WTC11 (cell line): ENCODE data around the gene TRAF3IP3. TPM values are rescaled to one million over a fixed set of nuclear protein-coding genes. Genes with fewer than 3 reads are reported as not detected.

Source experiments
- ATAC-seq: fragments of 200-7000 bp; cut with Tn5 transposase; 2 replicates; pipeline ENCODE4 v1.10.0; 2021; ENCODE audit warnings: mild to moderate bottlenecking, moderate library complexity
- CTCF ChIA-PET: fragments of 300-600 bp; sonication (Branson Sonifier 250); formaldehyde crosslinking; loops from one replicate; lab custom pipeline; 2021; ENCODE audit warnings: antibody characterized with exemption; lab: Charles Lee
- POLR2A ChIA-PET: fragments of 350-600 bp; sonication (Branson Sonifier 250); formaldehyde crosslinking; loops from one replicate; lab custom pipeline; 2021; ENCODE audit warnings: antibody characterized with exemption; lab: Charles Lee
- DNase-seq: peaks from one replicate; pipeline ENCODE4 v3.0.0; 2021; ENCODE audit warnings: low spot score
- H3K27ac Mint-ChIP-seq: 2 replicates; pipeline ENCODE4 v1.8.0; 2021; ENCODE audit warnings: mixed read lengths
- H3K27me3 Mint-ChIP-seq: 2 replicates; pipeline ENCODE4 v1.8.0; 2021; ENCODE audit warnings: low read depth, mild to moderate bottlenecking, moderate library complexity, mixed read lengths
- H3K36me3 Mint-ChIP-seq: 2 replicates; pipeline ENCODE4 v1.8.0; 2021; ENCODE audit warnings: mixed read lengths
- H3K4me1 Mint-ChIP-seq: 2 replicates; pipeline ENCODE4 v1.8.0; 2022; ENCODE audit warnings: mixed read lengths
- H3K4me3 Mint-ChIP-seq: 2 replicates; pipeline ENCODE4 v1.8.0; 2021; ENCODE audit warnings: mild to moderate bottlenecking, moderate library complexity, mixed read lengths
- H3K9me3 Mint-ChIP-seq: 2 replicates; pipeline ENCODE4 v1.8.0; 2021; ENCODE audit warnings: mixed read lengths
- CREM ChIP-seq: sonication (generic); formaldehyde crosslinking; IDR thresholded peaks from 2 replicates; pipeline ENCODE4 v1.8.1; 2022; ENCODE audit warnings: mild to moderate bottlenecking, missing genetic modification reagents, moderate library complexity
- ETV6 ChIP-seq: sonication (generic); formaldehyde crosslinking; IDR thresholded peaks from 2 replicates; pipeline ENCODE4 v1.8.1; 2022; ENCODE audit warnings: mild to moderate bottlenecking, missing genetic modification reagents
- FOXP1 ChIP-seq: sonication (generic); formaldehyde crosslinking; IDR thresholded peaks from 2 replicates; pipeline ENCODE4 v1.8.0; 2022; ENCODE audit warnings: missing genetic modification reagents, mild to moderate bottlenecking, moderate library complexity, borderline replicate concordance
- GRHL2 ChIP-seq: fragments of 250-450 bp; sonication (Bioruptor Pico); IDR thresholded peaks from 2 replicates; pipeline ENCODE4 v1.8.0; 2022; ENCODE audit warnings: mild to moderate bottlenecking, moderate library complexity; ENCODE audit not compliant: insufficient replicate concordance, severe bottlenecking
- GTF2I ChIP-seq: fragments of 250-450 bp; sonication (Bioruptor Pico); conservative IDR thresholded peaks from 2 replicates; pipeline ENCODE4 v1.4.0; 2021; ENCODE audit warnings: mild to moderate bottlenecking
- MYBL2 ChIP-seq: sonication (generic); formaldehyde crosslinking; IDR thresholded peaks from 2 replicates; pipeline ENCODE4 v1.8.1; 2023; ENCODE audit warnings: mild to moderate bottlenecking, moderate library complexity, missing genetic modification reagents
- NFATC4 ChIP-seq: fragments of 250-450 bp; sonication (Bioruptor Pico); IDR thresholded peaks from 2 replicates; pipeline ENCODE4 v1.9.0; 2021; ENCODE audit warnings: mild to moderate bottlenecking
- PREB ChIP-seq: sonication (generic); formaldehyde crosslinking; IDR thresholded peaks from 2 replicates; pipeline ENCODE4 v1.8.1; 2022; ENCODE audit warnings: mild to moderate bottlenecking, missing genetic modification reagents, moderate library complexity, borderline replicate concordance
- PRRX2 ChIP-seq: fragments of 250-450 bp; sonication (Bioruptor Pico); IDR thresholded peaks from 2 replicates; pipeline ENCODE4 v1.8.0; 2021; ENCODE audit warnings: mild to moderate bottlenecking
- RORB ChIP-seq: fragments of 250-450 bp; sonication (Bioruptor Pico); IDR thresholded peaks from 2 replicates; pipeline ENCODE4 v1.9.0; 2021; ENCODE audit warnings: mild to moderate bottlenecking
- SMAD3 ChIP-seq: sonication (generic); formaldehyde crosslinking; IDR thresholded peaks from 2 replicates; pipeline ENCODE4 v1.8.0; 2022; ENCODE audit warnings: missing genetic modification reagents, mild to moderate bottlenecking, borderline replicate concordance
- TP53 ChIP-seq: sonication (generic); formaldehyde crosslinking; IDR thresholded peaks from 2 replicates; pipeline ENCODE4 v1.8.1; 2023; ENCODE audit warnings: mild to moderate bottlenecking, missing genetic modification reagents
- ZNF281 ChIP-seq: sonication (generic); formaldehyde crosslinking; IDR thresholded peaks from 2 replicates; pipeline ENCODE4 v1.8.0; 2023; ENCODE audit warnings: mild to moderate bottlenecking, missing genetic modification reagents
- total RNA-seq: library from RNA; stranded (reverse); gene quantifications from 3 replicates; pipeline ENCODE4 v1.2.3, GENCODE V29; 2021
- TF ChIP-seq, protein P1 (sequence below): sonication (generic); formaldehyde crosslinking; IDR thresholded peaks from 2 replicates; pipeline ENCODE4 v1.8.1; 2023; ENCODE audit warnings: mild to moderate bottlenecking, missing genetic modification reagents, borderline replicate concordance
- TF ChIP-seq, protein P2 (sequence below): sonication (generic); formaldehyde crosslinking; IDR thresholded peaks from 2 replicates; pipeline ENCODE4 v1.8.1; 2023; ENCODE audit warnings: mild to moderate bottlenecking, missing genetic modification reagents
- TF ChIP-seq, protein P3 (sequence below): fragments of 250-450 bp; sonication (Bioruptor Pico); IDR thresholded peaks from 2 replicates; pipeline ENCODE4 v1.8.0; 2021; ENCODE audit warnings: mild to moderate bottlenecking
- TF ChIP-seq, protein P4 (sequence below): fragments of 250-450 bp; sonication (Bioruptor Pico); IDR thresholded peaks from 2 replicates; pipeline ENCODE4 v2.1.2; 2022; ENCODE audit warnings: mild to moderate bottlenecking, moderate library complexity

The TRAF3IP3 gene
- total RNA-seq, 1 experiment from 2014 or later: 0.74 TPM

DNA sequence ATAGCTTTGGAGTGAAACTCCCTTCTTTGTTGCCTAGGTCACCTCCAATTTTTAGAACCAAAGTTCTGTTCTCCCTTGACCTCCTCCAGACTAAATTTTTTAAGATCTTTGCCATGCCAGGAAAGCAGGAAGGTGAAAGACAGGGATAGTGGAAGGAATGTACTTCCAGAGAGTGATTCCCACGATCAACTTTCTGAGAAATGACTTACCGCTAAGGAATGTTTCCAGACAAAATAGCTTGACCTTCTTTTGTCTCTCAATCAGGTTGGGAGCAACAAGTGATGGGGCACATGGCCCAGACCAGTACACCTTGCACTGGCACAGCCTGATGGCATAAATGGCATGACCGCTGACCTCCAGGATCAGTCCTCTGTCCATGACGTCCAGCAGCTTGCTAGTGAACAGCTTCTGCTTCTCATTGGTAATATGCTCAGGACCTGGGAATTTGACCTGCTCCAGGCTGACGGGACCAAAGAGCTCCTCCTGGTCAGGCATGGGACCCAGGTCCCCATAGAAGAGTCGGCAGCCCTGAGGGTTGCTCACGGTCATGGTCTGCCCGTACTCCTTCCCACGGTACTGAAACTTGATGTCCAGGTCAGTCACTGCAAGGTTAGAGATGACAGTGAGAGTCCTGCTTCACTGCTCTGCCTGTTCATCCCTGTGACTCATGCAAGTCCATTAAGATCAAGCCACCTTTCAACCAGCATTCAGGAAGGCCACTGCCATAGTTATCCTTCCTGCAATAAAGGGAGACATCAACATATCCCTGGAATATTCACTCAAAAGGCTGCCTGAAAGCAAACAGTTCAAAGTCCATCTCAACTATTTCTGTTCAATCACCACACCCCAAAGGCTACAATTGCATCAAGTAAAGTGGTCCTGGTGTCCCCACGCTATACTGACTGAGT is 34.7 kb downstream of the TRAF3IP3 start:
- DNase-seq (no peak), ATAC-seq (no peak)
- 0 out of 2 replicates have a peak, but pooled peaks cover 7% of the 10 kb centered on the region for H3K9me3 Mint-ChIP-seq
- peaks cover 50% of the 10 kb centered on the region for H3K36me3 Mint-ChIP-seq
- no peak overlapping the region for H3K27ac Mint-ChIP-seq
- no peaks in the 10 kb centered on the region for H3K4me1 Mint-ChIP-seq
- ChIA-PET CTCF (interaction anchor here (1.2 kb wide), 1 partner anchor 15 kb away, joined by 4 read pairs; the partner anchor contains the start of gene IRF6), POLR2A (no interaction called here)
- peaks cover 6% of the 10 kb centered on the region for H3K27me3 Mint-ChIP-seq
- TF ChIP-seq, protein P1, sequence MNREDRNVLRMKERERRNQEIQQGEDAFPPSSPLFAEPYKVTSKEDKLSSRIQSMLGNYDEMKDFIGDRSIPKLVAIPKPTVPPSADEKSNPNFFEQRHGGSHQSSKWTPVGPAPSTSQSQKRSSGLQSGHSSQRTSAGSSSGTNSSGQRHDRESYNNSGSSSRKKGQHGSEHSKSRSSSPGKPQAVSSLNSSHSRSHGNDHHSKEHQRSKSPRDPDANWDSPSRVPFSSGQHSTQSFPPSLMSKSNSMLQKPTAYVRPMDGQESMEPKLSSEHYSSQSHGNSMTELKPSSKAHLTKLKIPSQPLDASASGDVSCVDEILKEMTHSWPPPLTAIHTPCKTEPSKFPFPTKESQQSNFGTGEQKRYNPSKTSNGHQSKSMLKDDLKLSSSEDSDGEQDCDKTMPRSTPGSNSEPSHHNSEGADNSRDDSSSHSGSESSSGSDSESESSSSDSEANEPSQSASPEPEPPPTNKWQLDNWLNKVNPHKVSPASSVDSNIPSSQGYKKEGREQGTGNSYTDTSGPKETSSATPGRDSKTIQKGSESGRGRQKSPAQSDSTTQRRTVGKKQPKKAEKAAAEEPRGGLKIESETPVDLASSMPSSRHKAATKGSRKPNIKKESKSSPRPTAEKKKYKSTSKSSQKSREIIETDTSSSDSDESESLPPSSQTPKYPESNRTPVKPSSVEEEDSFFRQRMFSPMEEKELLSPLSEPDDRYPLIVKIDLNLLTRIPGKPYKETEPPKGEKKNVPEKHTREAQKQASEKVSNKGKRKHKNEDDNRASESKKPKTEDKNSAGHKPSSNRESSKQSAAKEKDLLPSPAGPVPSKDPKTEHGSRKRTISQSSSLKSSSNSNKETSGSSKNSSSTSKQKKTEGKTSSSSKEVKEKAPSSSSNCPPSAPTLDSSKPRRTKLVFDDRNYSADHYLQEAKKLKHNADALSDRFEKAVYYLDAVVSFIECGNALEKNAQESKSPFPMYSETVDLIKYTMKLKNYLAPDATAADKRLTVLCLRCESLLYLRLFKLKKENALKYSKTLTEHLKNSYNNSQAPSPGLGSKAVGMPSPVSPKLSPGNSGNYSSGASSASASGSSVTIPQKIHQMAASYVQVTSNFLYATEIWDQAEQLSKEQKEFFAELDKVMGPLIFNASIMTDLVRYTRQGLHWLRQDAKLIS (CRISPR knock-in tag): no peak
- TF ChIP-seq, protein P2, sequence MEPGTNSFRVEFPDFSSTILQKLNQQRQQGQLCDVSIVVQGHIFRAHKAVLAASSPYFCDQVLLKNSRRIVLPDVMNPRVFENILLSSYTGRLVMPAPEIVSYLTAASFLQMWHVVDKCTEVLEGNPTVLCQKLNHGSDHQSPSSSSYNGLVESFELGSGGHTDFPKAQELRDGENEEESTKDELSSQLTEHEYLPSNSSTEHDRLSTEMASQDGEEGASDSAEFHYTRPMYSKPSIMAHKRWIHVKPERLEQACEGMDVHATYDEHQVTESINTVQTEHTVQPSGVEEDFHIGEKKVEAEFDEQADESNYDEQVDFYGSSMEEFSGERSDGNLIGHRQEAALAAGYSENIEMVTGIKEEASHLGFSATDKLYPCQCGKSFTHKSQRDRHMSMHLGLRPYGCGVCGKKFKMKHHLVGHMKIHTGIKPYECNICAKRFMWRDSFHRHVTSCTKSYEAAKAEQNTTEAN (CRISPR knock-in tag): no peak
- no peak for TF ChIP-seq ETV6 (CRISPR knock-in tag)
- H3K4me3 Mint-ChIP-seq: no peak overlapping the region

DNA sequence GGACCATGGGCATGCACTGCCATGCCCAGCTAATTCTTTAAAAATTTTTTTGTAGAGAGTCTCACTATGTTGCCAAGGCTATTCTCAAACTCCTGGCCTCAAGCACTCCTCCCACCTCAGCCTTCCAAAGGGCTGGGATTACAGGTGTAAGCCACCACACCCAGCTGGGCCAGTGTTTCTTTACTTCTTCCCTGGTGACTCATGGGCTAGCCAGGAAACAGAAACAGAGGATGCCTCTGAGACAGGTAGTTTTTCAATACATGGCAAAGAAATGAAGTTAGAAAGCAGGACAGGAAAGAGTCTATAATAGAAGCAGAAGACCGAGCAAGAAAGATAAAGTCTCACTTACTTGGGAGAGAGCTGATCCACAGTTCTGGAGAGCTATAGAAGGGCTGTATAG is 36.1 kb downstream of the TRAF3IP3 start:
- no peaks in the 10 kb centered on the region for H3K4me1 Mint-ChIP-seq
- ChIA-PET CTCF (no interaction called here), POLR2A (no interaction called here)
- 0 out of 2 replicates have a peak, but pooled peaks cover 7% of the 10 kb centered on the region for H3K9me3 Mint-ChIP-seq
- no peak for ATAC-seq
- H3K27me3 Mint-ChIP-seq: peaks cover 4% of the 10 kb centered on the region
- DNase-seq: no peak
- H3K36me3 Mint-ChIP-seq: peaks cover 50% of the 10 kb centered on the region
- no peak overlapping the region for H3K27ac Mint-ChIP-seq
- no peak overlapping the region for H3K4me3 Mint-ChIP-seq
- TF ChIP-seq, protein P3, sequence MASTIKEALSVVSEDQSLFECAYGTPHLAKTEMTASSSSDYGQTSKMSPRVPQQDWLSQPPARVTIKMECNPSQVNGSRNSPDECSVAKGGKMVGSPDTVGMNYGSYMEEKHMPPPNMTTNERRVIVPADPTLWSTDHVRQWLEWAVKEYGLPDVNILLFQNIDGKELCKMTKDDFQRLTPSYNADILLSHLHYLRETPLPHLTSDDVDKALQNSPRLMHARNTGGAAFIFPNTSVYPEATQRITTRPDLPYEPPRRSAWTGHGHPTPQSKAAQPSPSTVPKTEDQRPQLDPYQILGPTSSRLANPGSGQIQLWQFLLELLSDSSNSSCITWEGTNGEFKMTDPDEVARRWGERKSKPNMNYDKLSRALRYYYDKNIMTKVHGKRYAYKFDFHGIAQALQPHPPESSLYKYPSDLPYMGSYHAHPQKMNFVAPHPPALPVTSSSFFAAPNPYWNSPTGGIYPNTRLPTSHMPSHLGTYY: no peak
- no peak for TF ChIP-seq FOXP1 (CRISPR knock-in tag)
- TF ChIP-seq PREB (CRISPR knock-in tag): no peak
- no peak for TF ChIP-seq ZNF281
- no peak for TF ChIP-seq GRHL2 (CRISPR knock-in tag)
- TF ChIP-seq GTF2I: no peak
- TF ChIP-seq ETV6 (CRISPR knock-in tag): no peak
- TF ChIP-seq NFATC4 (CRISPR knock-in tag): no peak
- TF ChIP-seq, protein P1 (CRISPR knock-in tag): no peak
- TF ChIP-seq SMAD3: no peak
- TF ChIP-seq, protein P4, sequence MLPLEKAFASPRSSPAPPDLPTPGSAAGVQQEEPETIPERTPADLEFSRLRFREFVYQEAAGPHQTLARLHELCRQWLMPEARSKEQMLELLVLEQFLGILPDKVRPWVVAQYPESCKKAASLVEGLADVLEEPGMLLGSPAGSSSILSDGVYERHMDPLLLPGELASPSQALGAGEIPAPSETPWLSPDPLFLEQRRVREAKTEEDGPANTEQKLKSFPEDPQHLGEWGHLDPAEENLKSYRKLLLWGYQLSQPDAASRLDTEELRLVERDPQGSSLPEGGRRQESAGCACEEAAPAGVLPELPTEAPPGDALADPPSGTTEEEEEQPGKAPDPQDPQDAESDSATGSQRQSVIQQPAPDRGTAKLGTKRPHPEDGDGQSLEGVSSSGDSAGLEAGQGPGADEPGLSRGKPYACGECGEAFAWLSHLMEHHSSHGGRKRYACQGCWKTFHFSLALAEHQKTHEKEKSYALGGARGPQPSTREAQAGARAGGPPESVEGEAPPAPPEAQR (CRISPR knock-in tag): no peak
- TF ChIP-seq MYBL2: no peak
- no peak for TF ChIP-seq CREM
- no peak for TF ChIP-seq TP53
- TF ChIP-seq RORB: no peak
- no peak for TF ChIP-seq PRRX2 (CRISPR knock-in tag)
